HTR-8/SVneo (cell line): Measurements from ENCODE around the gene NTMT1.
"Not testable (repeated sequence)": the region's sequence is repeated elsewhere in the genome, so short reads cannot be mapped to it uniquely, and the experiment has no call there.

ENCODE experiments used
- DNase-seq: peaks from one replicate; pipeline ENCODE4 v3.0.0; 2011; ENCODE audit warnings: low spot score, mixed read lengths; ENCODE audit not compliant: insufficient read length
- FAIRE-seq: peaks from 2 replicates; lab custom pipeline; 2011; peaks lifted over from hg19 to GRCh38; lab: Jason Lieb, UNC

NTMT1 gene

DNA sequence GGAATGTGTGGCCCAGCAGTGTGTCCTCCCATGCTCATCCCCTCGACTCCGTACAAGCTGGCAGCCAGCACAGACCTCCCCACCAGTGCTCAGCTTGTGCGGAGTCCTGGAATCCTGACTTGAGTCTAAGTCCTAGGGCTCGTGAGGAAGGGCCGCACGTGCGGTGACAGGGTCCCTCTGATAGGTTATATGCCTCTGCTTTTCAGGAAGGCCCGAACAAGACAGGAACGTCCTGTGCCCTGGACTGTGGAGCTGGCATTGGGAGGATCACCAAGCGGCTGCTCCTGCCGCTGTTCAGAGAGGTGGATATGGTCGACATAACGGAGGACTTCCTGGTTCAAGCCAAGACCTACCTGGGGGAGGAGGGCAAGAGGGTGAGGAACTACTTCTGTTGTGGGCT is 7.9 kb downstream of the NTMT1 start:
- no peak for DNase-seq
- no peak for FAIRE-seq

DNA sequence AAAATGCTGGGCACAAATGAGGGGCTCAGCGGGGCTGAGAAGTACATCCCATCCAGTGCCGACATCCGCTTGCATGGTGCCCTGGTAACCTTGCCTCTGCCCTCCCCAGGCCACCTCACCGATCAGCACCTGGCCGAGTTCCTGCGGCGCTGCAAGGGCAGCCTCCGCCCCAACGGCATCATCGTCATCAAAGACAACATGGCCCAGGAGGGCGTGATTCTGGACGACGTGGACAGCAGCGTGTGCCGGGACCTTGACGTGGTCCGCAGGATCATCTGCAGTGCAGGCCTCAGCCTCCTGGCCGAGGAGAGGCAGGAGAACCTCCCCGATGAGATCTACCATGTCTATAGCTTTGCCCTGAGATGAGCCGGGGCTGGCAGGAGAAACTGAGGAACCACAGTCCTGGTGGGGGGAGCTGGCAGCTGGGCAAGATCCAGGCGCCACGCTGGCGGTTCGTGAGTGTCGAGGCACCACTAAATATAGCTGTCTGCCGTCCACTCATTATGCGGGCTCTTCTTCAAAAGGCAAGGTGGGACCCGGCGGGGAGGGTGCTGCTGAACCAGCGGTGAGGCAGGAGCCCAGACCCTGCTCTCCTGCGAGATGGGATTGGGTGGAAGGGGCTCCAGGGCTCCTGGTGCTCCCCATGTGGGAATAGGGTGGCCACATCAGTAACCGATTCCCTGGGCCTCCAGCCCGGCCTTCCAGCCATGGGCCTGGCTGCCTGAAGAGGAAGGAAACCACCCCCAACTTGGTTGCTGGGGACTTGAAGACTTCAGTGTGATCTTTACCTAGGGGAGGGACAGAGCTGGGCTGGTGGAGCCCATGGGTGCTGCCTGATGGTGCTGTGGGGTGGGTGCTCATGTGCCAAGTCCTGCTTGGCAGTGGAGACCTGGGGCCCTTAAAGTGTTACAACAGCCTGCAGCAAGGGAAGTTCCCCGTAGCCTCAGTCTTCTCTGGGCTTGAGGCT is 9.4 kb downstream of the NTMT1 start:
- FAIRE-seq (no peak), DNase-seq (no peak)

DNA sequence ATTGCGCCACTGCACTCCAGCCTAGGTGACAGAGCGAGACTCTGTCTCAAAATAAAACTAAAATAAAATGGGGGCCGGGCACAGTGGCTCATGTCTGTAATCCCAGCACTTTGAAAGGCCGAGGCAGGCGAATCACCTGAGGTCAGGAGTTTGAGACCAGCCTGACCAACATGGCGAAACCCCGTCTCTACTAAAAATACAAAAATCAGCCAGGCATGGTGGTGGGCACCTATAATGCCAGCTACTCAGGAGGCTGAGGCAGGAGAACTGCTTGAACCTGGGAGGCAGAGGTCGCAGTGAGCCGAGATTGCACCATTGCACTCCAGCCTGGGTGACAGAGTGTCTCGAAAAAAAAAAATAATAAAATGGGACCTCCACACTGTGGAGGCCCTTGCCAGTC is 10.4 kb downstream of the NTMT1 start:
- not testable (repeated sequence) for DNase-seq, FAIRE-seq

DNA sequence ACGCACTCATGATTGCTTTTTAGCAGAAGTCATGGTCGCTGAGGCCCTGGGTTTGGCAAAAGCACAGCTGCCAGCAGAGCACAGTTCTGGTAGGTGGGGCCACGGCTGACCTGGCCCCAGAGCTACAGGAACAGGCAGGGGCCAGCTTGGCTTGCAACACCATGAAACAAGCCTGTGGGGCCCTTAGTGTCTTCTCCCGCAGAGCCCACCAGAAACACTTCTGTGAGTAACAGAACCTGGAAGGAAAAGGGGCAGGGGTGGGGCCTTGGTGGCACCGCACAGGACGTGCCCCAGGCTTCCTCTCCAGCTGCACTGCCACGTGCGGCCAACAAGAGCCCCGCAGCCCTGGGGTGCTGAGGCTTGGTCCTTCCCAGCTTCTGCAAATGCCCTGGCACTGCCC is 11.1 kb downstream of the NTMT1 start:
- no peak for FAIRE-seq

DNA sequence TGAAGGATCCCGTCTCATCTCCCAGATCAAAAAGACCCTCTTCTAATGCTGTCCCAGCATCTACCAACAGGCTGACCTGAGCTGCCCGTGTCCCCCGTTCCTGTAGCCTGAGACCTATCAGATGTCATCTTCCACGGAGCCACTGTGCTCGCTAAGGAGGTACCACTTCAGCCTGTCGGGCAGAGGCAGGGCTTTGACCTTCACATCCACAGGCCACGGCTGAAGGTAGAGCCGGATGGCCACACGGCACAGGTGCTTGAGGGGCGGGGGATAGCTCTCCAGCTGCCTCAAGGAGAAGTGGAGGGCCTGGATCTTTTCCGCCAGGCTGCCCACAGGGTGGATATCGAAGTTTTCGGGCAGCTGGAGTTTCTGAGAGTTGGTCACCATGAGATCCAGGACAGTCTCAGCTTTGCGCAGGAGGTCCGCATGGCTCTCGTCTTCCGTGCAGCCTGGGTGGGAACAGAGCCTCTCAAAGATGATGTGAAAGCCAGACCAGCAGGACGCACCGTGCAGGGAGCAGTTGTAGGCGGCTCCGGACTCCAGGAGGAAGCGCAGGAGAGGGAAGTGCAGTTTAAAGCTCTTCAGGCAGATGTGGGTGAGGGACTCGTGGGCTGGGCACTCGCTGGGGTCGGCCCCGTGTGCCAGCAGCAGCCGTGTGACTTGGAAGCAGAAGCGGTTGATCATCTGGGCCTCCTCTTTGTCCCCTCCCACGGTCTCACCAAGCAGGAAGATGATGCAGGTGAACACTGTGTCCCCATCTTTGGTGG is 11.9 kb downstream of the NTMT1 start:
- FAIRE-seq (no peak), DNase-seq (no peak)

More for the DNA sequence above, 11.1 kb downstream of the NTMT1 start:
- DNase-seq = no peak

DNA sequence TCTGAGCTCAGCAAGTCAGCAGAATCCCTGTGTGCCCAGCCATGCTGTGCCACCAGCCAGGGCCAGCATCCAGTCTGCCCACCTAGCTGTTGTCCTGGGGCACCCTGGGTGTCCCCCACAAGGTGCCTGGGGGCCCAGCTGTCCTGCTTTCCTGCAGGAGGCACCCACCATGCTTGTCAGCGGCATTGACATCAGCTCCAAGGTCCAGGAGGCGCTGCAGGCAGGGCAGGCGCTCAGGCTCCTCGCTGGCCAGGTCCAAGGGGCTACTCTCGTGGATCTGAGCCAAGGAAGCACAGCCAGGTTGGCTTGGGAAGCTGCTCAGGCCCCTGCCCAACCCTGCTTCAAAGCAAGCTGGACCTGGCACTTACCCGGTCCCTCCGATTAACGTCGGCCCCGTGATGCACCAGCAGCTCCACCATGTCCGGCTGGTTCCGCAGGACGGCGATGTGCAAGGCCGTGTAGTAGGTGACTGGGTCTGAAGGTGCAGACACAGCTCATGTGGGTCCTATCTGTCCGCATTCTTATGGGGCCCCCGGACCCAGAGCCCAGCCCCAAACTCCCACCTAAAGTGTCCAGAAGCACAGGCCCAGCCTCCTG is 13.2 kb downstream of the NTMT1 start:
- FAIRE-seq (no peak), DNase-seq (no peak)

DNA sequence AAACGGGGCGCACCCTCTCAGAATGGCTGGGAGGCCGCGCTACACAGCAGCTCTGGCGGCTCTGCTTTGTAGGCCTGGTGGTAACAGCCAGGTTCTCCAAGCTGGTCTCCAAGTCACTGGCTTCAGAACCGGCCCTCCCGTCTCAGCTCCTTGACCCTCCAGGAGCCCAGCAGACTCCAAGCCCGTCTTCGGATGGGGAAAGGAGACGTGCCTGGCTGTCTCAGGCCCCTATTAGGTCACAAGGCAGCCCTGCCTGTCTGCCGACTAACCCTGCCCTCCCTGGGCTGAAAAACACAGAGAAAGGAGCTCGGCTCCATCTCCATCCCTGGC is 13.8 kb downstream of the NTMT1 start:
- FAIRE-seq (no peak), DNase-seq (no peak)

DNA sequence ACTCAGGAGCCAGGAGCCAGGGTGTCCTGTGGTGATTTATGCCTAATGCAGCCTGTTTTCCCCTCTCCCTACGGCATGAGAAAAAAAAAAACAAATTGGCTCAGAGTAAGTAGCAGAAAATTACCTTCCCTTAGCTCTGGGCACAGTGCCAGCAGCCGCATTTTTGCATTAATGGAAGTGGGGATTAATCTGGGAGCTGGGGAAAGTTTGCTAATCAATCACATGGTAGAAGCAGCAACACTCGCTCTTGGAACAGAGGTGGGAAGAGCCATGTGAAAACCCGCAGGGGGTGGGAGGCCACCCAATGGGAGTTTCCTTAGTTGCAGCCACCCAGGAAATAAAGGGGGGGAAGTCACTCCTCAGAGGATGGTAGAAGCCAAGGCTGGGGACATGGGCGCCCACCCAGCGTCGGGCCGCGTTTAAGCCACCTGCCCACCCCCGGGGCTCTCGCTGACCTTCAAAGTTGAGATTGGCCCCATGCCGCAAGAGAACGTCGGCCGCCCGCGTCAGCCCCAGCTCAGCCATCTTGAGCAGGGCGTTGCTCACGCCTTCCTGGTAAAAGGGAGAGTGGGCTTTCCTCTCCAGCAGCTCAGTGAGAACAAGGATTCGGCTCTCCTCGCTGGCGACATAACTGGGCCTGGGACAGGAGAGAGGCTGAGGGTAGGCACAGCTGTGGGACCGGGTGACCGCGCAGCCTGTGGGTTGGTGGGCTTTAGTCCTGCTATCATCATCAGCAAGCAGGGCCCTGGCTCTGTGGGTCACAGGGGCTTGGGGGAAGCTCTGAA is 14.3 kb downstream of the NTMT1 start:
- no peak for DNase-seq
- no peak for FAIRE-seq

DNA sequence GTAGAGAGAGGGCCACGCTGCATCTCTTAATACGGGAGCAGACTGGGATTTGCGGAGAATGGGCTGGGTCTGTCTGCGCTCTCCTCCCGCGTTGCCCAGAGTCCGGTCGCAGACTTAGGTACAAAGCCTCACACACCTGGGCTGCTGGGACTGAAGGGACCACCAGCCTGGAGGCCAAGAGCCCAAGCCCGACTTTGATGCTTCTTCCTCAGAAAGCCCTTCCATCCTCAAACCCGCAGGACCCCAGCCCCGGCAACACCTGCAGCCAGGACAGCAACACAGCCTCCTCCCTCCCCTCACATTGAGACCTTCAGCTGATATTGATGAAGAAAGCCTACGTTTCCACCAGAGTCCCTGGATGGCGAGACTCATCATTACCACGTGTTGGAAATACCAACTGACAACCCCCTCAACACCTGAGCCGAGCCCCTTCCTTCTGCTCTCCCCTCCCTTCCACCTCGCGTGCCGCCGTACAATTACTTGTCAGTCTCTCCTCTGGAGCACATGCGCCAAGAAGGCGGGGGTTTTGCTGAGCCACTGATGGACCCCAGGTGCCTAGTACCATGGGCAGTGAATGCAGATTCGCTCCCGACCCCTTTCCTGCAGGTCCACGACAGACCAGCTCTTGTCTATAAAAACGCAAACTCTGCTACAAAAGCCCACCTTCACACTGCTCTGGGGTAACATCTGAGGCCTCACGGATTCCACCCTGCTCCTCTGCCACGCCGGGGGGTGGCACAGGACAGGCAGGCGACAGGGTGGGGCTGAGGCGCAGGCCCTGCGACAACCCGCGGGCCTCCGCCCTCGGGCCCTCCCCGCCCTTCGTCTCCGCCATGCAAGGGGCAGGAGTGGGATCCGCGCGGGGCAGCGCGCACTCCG is 15.1 kb downstream of the NTMT1 start:
- no peak for DNase-seq
- FAIRE-seq = no peak

DNA sequence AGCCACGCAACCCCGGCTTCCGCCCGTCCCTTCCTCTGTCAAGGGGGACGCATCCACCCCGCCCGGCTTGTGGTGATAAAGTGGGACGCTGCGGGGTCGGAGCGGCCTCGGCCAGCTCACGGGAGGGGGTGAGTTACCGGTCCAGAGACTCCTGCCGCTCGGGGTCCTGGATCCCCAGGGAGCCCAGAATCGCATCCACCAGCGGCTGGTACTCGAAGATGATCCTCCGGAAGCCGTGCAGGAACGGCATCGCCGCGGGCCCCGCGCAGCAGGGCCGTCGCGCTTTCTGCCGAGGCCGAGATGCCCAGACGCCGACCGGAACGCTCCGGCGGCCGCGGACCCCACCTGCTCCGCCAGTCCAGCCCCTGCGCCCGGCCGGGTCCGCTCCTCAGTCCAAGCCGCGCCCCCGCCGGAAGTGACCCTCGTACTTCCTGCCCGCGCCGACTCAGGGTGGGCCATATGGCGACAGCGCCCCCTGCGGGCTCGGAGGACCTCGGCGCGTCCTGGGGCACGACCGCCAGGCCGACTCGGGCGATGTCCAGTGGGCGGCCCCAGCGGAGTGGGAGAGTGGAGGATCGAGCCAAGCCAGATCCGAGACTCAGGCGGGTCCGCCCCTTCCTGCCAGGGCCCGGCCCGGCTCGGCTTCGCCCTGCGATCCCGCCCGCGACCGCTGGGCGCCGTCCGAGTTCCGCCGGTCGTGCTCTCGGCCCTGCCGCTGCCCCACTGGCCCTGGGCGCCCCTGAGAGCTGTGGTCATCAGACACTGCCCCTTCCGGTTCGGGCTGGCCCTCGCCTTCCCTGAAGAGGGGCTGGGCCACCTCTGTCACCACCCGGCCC is 16.0 kb downstream of the NTMT1 start, which contains the start of gene ASB6:
Gene ASB6 (minus strand): TSS at position 402 of the 836 bp plus-strand sequence. CDS start 152 bp downstream, at position 250.
- FAIRE-seq = peak; percentile 98
- peak; percentile 96 for DNase-seq

DNA sequence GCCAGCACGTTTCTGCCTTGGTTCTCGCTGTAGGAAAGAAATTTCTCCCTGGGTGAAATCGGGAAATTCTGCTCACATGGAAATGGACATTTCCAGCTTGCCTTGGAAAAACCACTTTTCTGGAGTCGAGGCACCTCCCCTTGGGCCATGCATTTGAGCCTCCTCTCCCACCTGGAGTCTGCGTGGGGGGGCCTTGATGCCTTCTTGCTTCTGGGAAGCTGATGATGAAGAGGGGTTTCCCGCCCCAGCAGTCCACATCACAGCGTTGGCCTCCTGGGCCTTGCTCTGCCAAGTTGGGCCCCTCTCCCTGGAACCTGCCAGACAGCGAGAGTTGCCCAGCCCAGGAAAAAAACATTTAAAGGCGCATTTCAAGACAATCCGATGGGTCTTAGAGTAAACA is 17.7 kb downstream of the NTMT1 start:
- DNase-seq = no peak
- FAIRE-seq = no peak

DNA sequence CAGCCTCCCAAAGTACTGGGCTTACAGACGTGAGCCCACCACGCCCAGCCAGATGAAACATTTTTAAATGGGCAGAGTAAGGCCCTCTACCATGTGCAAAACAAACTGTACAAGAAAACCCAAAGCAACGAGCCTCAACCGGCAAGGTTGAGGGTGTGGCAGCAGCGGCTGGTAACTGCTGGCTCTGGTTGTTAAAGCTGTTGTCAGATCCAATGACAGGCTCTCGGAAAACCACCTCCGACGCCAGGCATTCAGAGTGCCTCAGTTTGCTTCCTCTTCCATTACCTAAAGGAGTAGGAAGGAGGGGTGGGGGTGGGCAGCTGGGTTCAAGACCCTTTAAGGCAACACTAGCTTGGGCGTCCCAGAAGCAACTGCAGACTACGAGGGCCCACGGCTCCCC is 18.4 kb downstream of the NTMT1 start:
- FAIRE-seq (no peak), DNase-seq (no peak)

DNA sequence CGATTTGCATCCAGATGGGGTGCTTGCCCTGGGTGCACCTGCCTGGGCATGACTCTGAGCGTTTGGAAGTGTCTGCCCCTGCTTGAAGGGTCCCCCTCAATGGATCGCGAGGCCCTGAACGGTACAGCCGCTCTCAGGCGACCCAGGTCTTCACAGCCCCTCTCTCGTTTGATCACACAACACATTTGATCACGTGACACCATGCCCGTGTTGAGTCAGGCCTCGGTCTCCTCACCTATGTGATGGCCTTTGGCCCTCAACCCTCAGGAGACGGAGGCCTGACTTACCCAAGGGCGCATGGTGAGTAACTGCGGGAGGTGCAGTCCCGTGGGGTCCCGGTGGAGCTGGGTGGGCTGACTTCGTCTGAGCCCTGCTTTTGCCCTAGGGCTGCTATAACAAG is 18.9 kb downstream of the NTMT1 start:
- DNase-seq (no peak), FAIRE-seq (no peak)

DNA sequence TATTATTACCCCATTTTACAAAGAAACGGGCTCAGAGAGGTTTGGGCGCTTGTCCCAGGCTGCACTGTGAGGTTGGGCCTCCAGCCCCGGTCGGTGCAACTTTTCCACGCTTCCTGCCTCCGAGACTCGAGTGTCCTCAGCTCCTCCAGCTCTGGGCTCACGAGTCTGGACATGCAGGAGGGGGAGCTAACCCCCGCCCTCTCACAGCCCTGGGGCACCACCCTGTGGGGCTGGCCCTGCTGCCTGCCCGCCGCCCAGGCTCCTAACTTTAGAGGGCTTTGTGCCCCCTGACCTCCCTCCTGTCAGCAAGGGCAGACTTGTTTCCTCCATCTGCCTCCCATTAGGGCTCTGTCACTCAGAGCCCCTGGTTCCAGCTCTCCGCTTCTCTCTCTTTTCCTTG is 20.3 kb downstream of the NTMT1 start:
- FAIRE-seq = no peak
- DNase-seq = no peak

DNA sequence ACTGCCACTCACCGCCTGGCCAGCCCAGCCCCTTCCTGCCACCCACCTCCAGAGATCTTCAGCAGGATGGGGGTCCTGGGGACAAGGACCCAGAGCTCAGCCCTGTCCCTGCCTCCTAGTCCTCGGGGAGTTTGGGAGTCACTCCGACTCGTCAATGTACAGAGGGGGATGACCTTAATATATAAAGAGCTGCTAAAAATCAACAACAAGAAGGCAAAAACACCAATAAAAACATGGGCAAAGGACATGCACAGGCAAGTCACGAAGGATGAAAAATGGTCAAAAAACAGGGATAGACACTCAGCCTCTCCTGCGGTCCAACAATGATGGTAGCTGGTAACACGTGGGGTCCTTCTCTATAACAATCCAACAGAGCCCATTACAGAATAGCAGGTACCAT is 20.7 kb downstream of the NTMT1 start:
- DNase-seq (no peak), FAIRE-seq (no peak)

DNA sequence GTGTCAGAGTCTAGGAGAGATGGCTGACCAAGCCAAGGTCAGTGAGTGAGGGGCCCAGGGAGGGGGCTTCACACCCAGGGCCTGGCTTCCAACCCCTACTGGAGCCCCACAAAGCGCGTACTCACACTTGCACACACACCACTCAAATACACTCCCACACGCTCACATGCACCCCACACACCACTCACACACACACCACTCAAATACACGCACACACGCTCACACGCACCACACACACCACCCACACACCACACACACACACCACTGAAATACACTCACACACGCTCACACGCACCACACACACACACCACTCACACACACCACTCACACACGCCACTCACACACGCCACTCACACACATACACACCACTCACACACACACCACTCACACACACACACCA is 21.7 kb downstream of the NTMT1 start:
- FAIRE-seq (no peak), DNase-seq (no peak)

DNA sequence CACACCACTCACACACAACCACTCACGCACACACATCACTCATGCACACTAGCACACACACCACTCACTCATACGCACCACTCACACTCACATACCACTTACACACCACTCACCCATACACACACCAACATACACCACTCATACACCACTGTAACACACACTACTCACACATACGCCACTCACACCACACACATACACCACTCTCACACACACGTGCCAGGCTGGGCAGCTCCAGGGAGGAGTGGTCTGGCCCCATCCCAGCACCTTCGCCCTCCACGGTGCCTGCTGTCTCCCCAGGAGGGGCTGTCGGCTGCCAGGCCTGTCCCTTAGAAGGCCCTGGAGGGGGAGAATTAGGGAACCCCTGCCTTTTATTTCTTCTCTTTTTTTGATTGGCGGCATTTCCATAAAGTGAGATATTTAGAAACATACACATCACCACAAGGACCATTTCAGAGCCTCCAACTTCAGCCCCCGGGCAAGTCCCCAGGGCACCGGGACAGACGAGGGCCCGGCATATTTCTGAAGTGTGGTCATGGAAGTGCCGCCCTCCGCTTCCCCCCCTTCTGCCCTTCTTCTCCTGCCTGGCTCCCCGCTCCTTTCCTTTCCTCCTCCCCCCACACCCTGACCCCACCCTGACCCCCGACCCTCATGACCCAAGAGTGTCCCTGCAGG is 22.3 kb downstream of the NTMT1 start:
- DNase-seq (no peak), FAIRE-seq (peak; percentile 97)

DNA sequence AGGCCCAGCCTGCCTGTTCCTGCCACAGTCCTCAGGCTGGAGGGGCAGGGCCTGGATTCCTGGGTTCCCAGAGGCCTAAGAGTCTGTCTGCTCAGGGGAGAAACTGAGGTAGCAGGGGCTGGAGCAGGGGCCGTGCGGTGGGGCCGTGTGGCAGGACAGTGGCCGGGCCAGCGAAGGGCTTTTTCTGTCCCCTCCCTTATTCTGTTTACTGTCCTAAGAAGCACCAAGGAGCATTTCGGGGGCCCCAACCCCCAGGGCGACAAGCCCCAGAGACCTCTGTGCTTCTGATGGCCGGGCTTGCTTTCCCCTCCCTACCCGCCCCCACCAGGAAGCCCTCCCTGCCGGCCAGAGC is 22.8 kb downstream of the NTMT1 start:
- no peak for DNase-seq
- no peak for FAIRE-seq
